B cell (primary cell): Measurements from ENCODE around the gene ATP1B3. TPM values are rescaled to one million over a fixed set of nuclear protein-coding genes. Genes with fewer than 3 reads are reported as not detected.

ENCODE experiments used
- ATAC-seq: fragments of 200-7000 bp; cut with Tn5 transposase; one replicate; pipeline ENCODE4 v1.10.0; 2021; ENCODE audit warnings: low read depth, mild to moderate bottlenecking, moderate number of reproducible peaks, moderate library complexity
- CTCF ChIA-PET: fragments of 350-600 bp; sonication (Branson Sonifier 250); formaldehyde crosslinking; loops from one replicate; lab custom pipeline; 2021; ENCODE audit warnings: antibody characterized with exemption, inconsistent platforms; lab: Charles Lee
- POLR2A ChIA-PET: fragments of 350-600 bp; sonication (Branson Sonifier 250); formaldehyde crosslinking; loops from one replicate; lab custom pipeline; 2021; ENCODE audit warnings: antibody characterized with exemption; lab: Charles Lee
- DNase-seq: peaks from one replicate; pipeline ENCODE4 v3.0.0; 2013
- H2AFZ ChIP-seq: 2 replicates; pipeline ENCODE4 v1.6.1; 2012; ENCODE audit warnings: mild to moderate bottlenecking, low read depth, low read length; ENCODE audit not compliant: insufficient read depth, poor library complexity, severe bottlenecking
- H3K27ac ChIP-seq, 2 donors: 1 replicate in 1 of 2; 2 replicates in 1 of 2; pipeline ENCODE4 v1.5.1; 2012 to 2013; ENCODE audit warnings: low read length in 2 of 2, mild to moderate bottlenecking in 2 of 2, moderate library complexity in 1 of 2
- H3K27me3 ChIP-seq, 4 experiments: fragments of 200-600 bp in 1 of 4; sonication (generic) in 1 of 4; replicated peaks in 1 of 4; 1 replicate in 2 of 4; 2 replicates in 2 of 4; pipeline versions ENCODE4 v1.6.1 to v1.7.0; 2013 to 2016; ENCODE audit warnings: low read length in 3 of 4, mild to moderate bottlenecking in 2 of 4, mixed read lengths in 1 of 4, moderate library complexity in 1 of 4; ENCODE audit not compliant: insufficient read depth in 4 of 4, control insufficient read depth in 3 of 4; ENCODE audit errors: control extremely low read depth in 1 of 4
- H3K36me3 ChIP-seq, 2 experiments: replicated peaks in 1 of 2; 1 replicate in 1 of 2; 2 replicates in 1 of 2; pipeline versions ENCODE4 v1.6.1 to v1.7.1; 2013; ENCODE audit warnings: low read length in 1 of 2; ENCODE audit not compliant: insufficient read depth in 2 of 2, control insufficient read depth in 1 of 2; ENCODE audit errors: control extremely low read depth in 1 of 2, extremely low read depth in 1 of 2
- H3K4me1 ChIP-seq, 2 donors: fragments of 200-600 bp in 1 of 2; sonication (generic) in 1 of 2; 1 replicate in 1 of 2; 2 replicates in 1 of 2; pipeline versions ENCODE4 v1.5.1 to v1.6.1; 2013 to 2017; ENCODE audit warnings: low read length in 2 of 2; ENCODE audit not compliant: control insufficient read depth in 2 of 2, insufficient read depth in 2 of 2
- H3K4me2 ChIP-seq: replicated peaks from 2 replicates; pipeline ENCODE3; 2012; ENCODE audit warnings: mild to moderate bottlenecking, low read depth, low read length; ENCODE audit not compliant: poor library complexity, severe bottlenecking
- H3K4me3 ChIP-seq, 5 experiments: fragments of 200-600 bp in 1 of 5; sonication (generic) in 1 of 5; 1 replicate in 3 of 5; 2 replicates in 2 of 5; pipeline versions ENCODE4 v1.5.1 to v1.7.0; 2011 to 2016; ENCODE audit warnings: low read length in 4 of 5, mild to moderate bottlenecking in 4 of 5, low read depth in 2 of 5, control low read depth in 1 of 5, moderate library complexity in 1 of 5; ENCODE audit not compliant: insufficient read depth in 1 of 5; ENCODE audit errors: control extremely low read depth in 1 of 5, extremely low read depth in 1 of 5
- H3K79me2 ChIP-seq: fragments of 200-600 bp; sonication (generic); one replicate; pipeline ENCODE4 v1.6.0; 2016; ENCODE audit warnings: low read length; ENCODE audit not compliant: control insufficient read depth, insufficient read depth
- H3K9ac ChIP-seq: fragments of 200-600 bp; sonication (generic); 2 replicates; pipeline ENCODE4 v1.6.1; 2017; ENCODE audit warnings: mild to moderate bottlenecking, low read length, moderate library complexity
- H3K9me3 ChIP-seq, 3 donors: one replicate each; pipeline versions ENCODE4 v1.6.1 to v1.7.1; 2013; ENCODE audit warnings: low read length in 2 of 3; ENCODE audit not compliant: control insufficient read depth in 2 of 3, insufficient read depth in 1 of 3; ENCODE audit errors: control extremely low read depth in 1 of 3
- H4K20me1 ChIP-seq: 2 replicates; pipeline ENCODE4 v1.6.0; 2012; ENCODE audit warnings: mild to moderate bottlenecking, low read length; ENCODE audit not compliant: insufficient read depth, control insufficient read depth, poor library complexity, severe bottlenecking
- H3K27ac Mint-ChIP-seq: one replicate; pipeline ENCODE4 v1.8.0; 2021; ENCODE audit warnings: mixed read lengths
- H3K27me3 Mint-ChIP-seq: one replicate; pipeline ENCODE4 v1.8.0; 2021; ENCODE audit warnings: mixed read lengths
- H3K4me1 Mint-ChIP-seq: one replicate; pipeline ENCODE4 v1.8.0; 2021; ENCODE audit warnings: mixed read lengths
- H3K4me3 Mint-ChIP-seq: one replicate; pipeline ENCODE4 v1.8.0; 2021; ENCODE audit warnings: mixed read lengths
- H3K9me3 Mint-ChIP-seq: one replicate; pipeline ENCODE4 v1.8.0; 2022; ENCODE audit warnings: mixed read lengths; ENCODE audit not compliant: insufficient read depth
- CTCF ChIP-seq: fragments of 200-600 bp; IDR thresholded peaks from one replicate; pipeline ENCODE4 v1.8.0; 2022; ENCODE audit warnings: antibody characterized with exemption, mild to moderate bottlenecking
- EZH2 ChIP-seq: IDR thresholded peaks from 2 replicates; pipeline ENCODE4 v1.6.1; 2012; ENCODE audit warnings: borderline replicate concordance, low read depth, mild to moderate bottlenecking, moderate library complexity, low read length; ENCODE audit not compliant: insufficient read depth, poor library complexity, severe bottlenecking
- WGBS: methylation state at CpG from one replicate; pipeline ENCODE4 v1.1.5; 2013; ENCODE audit warnings: missing lambda C conversion rate; ENCODE audit not compliant: insufficient coverage; 5-methylcytosine and 5-hydroxymethylcytosine counted together
- intact Hi-C: fragments of 100-400 bp; cut with micrococcal nuclease; formaldehyde crosslinking; loops from one replicate; pipeline ENCODE4 v1.10.0; 2022
- polyA plus RNA-seq: library from polyadenylated mRNA; depleted of rRNA; stranded (reverse); fragments of >200 nt; gene quantifications from 2 replicates; pipeline ENCODE4 v1.2.3, GENCODE V29; 2012
- total RNA-seq, 2 donors: library from RNA; stranded (reverse); fragments of 120-200 nt in 1 of 2; gene quantifications; 1 replicate in 1 of 2; 2 replicates in 1 of 2; pipeline versions ENCODE4 v1.2.3 to v1.2.4, GENCODE V29; 2013 to 2022

The ATP1B3 gene
- total and polyA plus RNA-seq, 2 donors (not counting 1 experiment from before 2014, with no cell fraction given): 20.7 to 28.8 TPM

DNA sequence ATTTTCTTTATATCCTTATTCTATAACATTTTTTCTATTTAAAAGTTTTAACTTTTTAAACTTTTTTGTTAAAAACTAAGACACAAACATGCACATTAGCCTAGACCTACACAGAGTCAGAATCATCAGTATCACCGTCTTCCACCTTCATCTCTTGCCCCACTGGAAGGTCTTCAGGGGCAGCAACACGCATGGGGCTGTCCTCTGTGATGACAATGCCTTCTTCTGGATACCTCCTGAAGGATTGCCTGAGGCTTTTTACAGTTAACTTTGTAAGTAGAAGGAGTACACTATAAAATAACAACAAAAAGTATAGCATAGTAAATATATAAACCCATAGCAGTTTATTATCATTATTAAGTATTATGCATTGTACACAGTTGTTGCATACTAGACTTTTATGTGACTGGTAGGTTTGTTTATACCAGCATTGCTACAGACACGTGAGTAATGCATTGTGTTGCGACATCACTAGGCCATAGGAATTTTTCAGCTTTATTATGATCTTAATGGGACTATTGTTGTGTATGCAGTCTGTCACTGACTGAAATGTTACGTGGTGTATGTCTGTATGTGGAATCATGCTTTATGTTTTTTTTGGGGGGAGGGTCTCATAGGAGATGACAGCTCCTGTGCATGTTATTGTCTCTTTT is 18.2 kb downstream of the ATP1B3 start:
- Histone ChIP-seq H3K79me2 (peaks cover 42% of the 10 kb centered on the region), H4K20me1 (no peaks in the 10 kb centered on the region), H3K4me2 (no peak overlapping the region), H3K4me3 (no peak overlapping the region), H2AFZ (no peak overlapping the region), H3K27me3 (no peaks in the 10 kb centered on the region), H3K4me1 (no peaks in the 10 kb centered on the region), H3K27ac (no peak overlapping the region), H3K36me3 (no peaks in the 10 kb centered on the region), H3K9me3 (peaks cover 0 to 3% (median under 1%) of the 10 kb centered on the region in 3 donors), H3K9ac (no peak overlapping the region)
- H3K4me1 Mint-ChIP-seq: peaks cover 7% of the 10 kb centered on the region
- H3K27me3 Mint-ChIP-seq: no peaks in the 10 kb centered on the region
- 79% methylated on average over 2 of the region's 5 CpGs for WGBS
- no peak overlapping the region for H3K27ac Mint-ChIP-seq
- ATAC-seq (no peak), DNase-seq (no peak)
- POLR2A ChIA-PET: no interaction called here
- CTCF ChIA-PET: interaction anchor here (1.2 to 2.1 kb wide), 2 partner anchors 19 to 440 kb away, joined by 4 to 9 read pairs; no protein-coding TSS in a partner anchor
- intact Hi-C loops: no loop called here
- H3K9me3 Mint-ChIP-seq: peaks cover 5% of the 10 kb centered on the region
- TF ChIP-seq EZH2 (no peak), CTCF (no peak)
- no peak overlapping the region for H3K4me3 Mint-ChIP-seq

GRCh38 chr3:141895731-141896130 is 19.3 kb downstream of the ATP1B3 start:
- no peak overlapping the region for H2AFZ ChIP-seq
- POLR2A ChIA-PET: no interaction called here
- peaks cover 0 to 14% (median 9%) of the 10 kb centered on the region in 3 donors for H3K9me3 ChIP-seq
- Mint-ChIP-seq H3K9me3 (peaks cover 8% of the 10 kb centered on the region), H3K27ac (no peak overlapping the region), H3K4me1 (peaks cover 7% of the 10 kb centered on the region), H3K4me3 (no peak overlapping the region), H3K27me3 (no peaks in the 10 kb centered on the region)
- H3K27ac ChIP-seq: no peak overlapping the region
- intact Hi-C loops: no loop called here
- H3K27me3 ChIP-seq: no peaks in the 10 kb centered on the region
- ATAC-seq: no peak
- no peak overlapping the region for H3K4me3 ChIP-seq
- H3K79me2 ChIP-seq: peaks cover 42% of the 10 kb centered on the region
- no peaks in the 10 kb centered on the region for H3K4me1 ChIP-seq
- H3K4me2 ChIP-seq: no peak overlapping the region
- H3K36me3 ChIP-seq: no peaks in the 10 kb centered on the region
- CTCF ChIA-PET: interaction anchor here (1.1 kb wide), 1 partner anchor 10 kb away, joined by 3 read pairs; no protein-coding TSS in a partner anchor
- no peaks in the 10 kb centered on the region for H4K20me1 ChIP-seq
- no peak for TF ChIP-seq CTCF
- no peak for TF ChIP-seq EZH2
- 92% methylated on average over 2 of the region's 3 CpGs for WGBS
- H3K9ac ChIP-seq: no peak overlapping the region
- no peak for DNase-seq
